ENCODE results near the gene DENND2D.

- TF ChIP-seq PTBP1 (IDR thresholded peaks at IDR 0.05; ENCODE audit: low read depth, low read length) (no peak), PRDM10 (IDR thresholded peaks at IDR 0.05; ENCODE audit: partially characterized antibody) (no peak), ZNF354B (CRISPR knock-in tag; IDR thresholded peaks at IDR 0.05) (no peak), CREB3 (tag; conservative IDR thresholded peaks at IDR 0.05; ENCODE audit: low read depth) (no peak), HCFC1 (IDR thresholded peaks at IDR 0.05; ENCODE audit: low read depth, low read length) (no peak), ZNF282 (CRISPR knock-in tag; IDR thresholded peaks at IDR 0.05) (no peak), CHD7 (IDR thresholded peaks at IDR 0.05; ENCODE audit: low read depth, low read length) (no peak), BCLAF1 (IDR thresholded peaks at IDR 0.05; ENCODE audit: borderline replicate concordance in 1 of 2, control insufficient read depth in 1 of 2, low read depth in 2 of 2, low read length in 1 of 2) (no peak), MBD2 (IDR thresholded peaks at IDR 0.05; ENCODE audit: borderline replicate concordance, low read depth) (no peak), ZNF512 (tag; IDR thresholded peaks at IDR 0.05) (no peak), THAP7 (CRISPR knock-in tag; IDR thresholded peaks at IDR 0.05) (no peak), EZH2 (IDR thresholded peaks at IDR 0.05; ENCODE audit: borderline replicate concordance, low read depth, low read length) (no peak)
Observed at GRCh38 chr1:111182052-111182451, 18.4 kb downstream of the DENND2D start.

All from K562 (cell line).